ENCODE measurements around the gene ACTN4. TPM values are rescaled to one million over a fixed set of nuclear protein-coding genes. Genes with fewer than 3 reads are reported as not detected.

The ACTN4 gene
- total RNA-seq, 2 experiments from 2014 or later: 86.8 to 178 TPM

DNA sequence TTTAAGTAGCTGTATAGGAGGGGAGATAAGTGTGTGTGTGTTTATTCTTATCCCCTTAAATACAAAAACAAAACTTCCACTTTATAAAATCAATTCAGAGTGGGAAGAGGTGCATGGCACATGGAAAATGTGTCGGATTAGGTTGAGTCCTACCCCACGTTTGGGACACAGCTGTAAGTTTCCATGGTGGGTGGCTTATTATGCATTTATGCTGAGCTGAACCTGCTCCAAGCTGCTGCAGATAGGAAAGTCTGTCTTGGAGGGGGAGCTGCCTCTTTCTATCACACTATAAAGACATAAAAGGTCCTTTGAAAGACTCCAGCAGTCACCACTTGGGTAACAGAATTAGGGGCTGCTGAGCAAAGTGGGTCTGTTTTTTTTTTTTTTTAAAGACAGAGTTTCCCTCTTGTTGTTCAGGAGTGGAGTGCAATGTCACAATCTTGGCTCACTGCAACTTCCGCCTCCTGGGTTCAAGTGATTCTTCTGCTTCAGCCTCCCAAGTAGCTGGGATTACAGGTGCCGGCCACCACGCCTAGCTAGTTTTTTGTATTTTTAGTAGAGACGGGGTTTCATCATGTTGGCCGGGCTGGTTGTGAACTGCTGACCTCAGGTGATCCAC is 15.2 kb downstream of the ACTN4 start:
- no peak overlapping the region for H3K4me3 ChIP-seq (ENCODE audit: low read depth, low read length, poor library complexity, severe bottlenecking)
- H2AFZ ChIP-seq (ENCODE audit: low read length): no peak overlapping the region
- H3K9me2 ChIP-seq (ENCODE audit: insufficient read depth, low read length): no peaks in the 10 kb centered on the region
- no peak overlapping the region for H3K4me2 ChIP-seq (ENCODE audit: low read length)
- intact Hi-C loops (cut with micrococcal nuclease; ENCODE audit: unreplicated experiment): no loop called here
- H3K36me3 ChIP-seq (ENCODE audit: insufficient read depth, low read length): peaks cover 3% of the 10 kb centered on the region; the same call in 1 of the 2 replicates
- POLR2A ChIA-PET: interaction anchor here (0.5 kb wide), 1 partner anchor 428 kb away, joined by 4 read pairs; no protein-coding TSS in a partner anchor
- CTCF ChIA-PET (ENCODE audit: unreplicated experiment): no interaction called here
- H3K4me1 ChIP-seq (ENCODE audit: insufficient read depth, low read length, poor library complexity, severe bottlenecking): peaks cover 39% of the 10 kb centered on the region
- BruUV-seq (replicated peaks): no TSS peak
- no peaks in the 10 kb centered on the region for H3K9me3 ChIP-seq (ENCODE audit: low read length)
- peaks cover 49% of the 10 kb centered on the region; the same call in 1 of the 2 replicates for H3K79me2 ChIP-seq (ENCODE audit: insufficient read depth, low read depth, low read length)
- peaks cover 5% of the 10 kb centered on the region; the same call in 1 of the 2 replicates for H4K20me1 ChIP-seq (ENCODE audit: insufficient read depth, low read length)
- no peak for TF ChIP-seq EZH2phosphoT487 (IDR thresholded peaks at IDR 0.05; ENCODE audit: borderline replicate concordance, low read depth, low read length)
- TF ChIP-seq, protein P1, sequence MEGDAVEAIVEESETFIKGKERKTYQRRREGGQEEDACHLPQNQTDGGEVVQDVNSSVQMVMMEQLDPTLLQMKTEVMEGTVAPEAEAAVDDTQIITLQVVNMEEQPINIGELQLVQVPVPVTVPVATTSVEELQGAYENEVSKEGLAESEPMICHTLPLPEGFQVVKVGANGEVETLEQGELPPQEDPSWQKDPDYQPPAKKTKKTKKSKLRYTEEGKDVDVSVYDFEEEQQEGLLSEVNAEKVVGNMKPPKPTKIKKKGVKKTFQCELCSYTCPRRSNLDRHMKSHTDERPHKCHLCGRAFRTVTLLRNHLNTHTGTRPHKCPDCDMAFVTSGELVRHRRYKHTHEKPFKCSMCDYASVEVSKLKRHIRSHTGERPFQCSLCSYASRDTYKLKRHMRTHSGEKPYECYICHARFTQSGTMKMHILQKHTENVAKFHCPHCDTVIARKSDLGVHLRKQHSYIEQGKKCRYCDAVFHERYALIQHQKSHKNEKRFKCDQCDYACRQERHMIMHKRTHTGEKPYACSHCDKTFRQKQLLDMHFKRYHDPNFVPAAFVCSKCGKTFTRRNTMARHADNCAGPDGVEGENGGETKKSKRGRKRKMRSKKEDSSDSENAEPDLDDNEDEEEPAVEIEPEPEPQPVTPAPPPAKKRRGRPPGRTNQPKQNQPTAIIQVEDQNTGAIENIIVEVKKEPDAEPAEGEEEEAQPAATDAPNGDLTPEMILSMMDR (conservative IDR thresholded peaks at IDR 0.05; ENCODE audit: low read length): no peak
- no peak for DNase-seq (ENCODE audit: low spot score)
- no peak overlapping the region for H3K27ac ChIP-seq (ENCODE audit: low read depth, low read length, poor library complexity, severe bottlenecking)

DNA sequence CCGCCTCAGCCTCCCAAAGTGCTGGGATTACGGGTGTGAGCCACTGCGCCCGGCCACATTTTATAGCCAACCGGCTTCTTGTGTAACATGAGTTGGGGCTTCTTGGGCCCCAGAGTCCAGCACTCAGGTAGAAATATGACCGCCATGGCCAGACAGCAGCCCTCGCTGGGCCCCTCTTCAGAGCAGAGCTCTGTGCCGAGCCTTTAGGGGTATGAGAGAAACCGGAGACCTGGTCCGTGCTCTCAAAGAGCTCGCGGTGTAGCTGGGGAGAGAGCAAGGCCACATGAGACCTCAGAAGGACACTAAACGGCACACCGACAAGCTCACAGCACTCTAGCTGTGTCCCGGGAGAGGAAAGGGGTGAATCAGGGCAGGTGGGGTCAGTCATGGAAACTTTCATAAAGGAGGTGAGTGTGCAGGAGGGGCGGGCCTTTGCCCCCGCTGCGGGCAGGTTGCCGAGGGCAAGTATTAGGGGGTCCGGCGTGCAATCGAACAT is 15.8 kb downstream of the ACTN4 start:
- TF ChIP-seq, protein P1 (conservative IDR thresholded peaks at IDR 0.05; ENCODE audit: low read length): no peak
- TF ChIP-seq EZH2phosphoT487 (IDR thresholded peaks at IDR 0.05; ENCODE audit: borderline replicate concordance, low read depth, low read length): no peak
- H3K79me2 ChIP-seq (ENCODE audit: insufficient read depth, low read depth, low read length): peaks cover 49% of the 10 kb centered on the region; the same call in 1 of the 2 replicates
- no peaks in the 10 kb centered on the region for H3K9me3 ChIP-seq (ENCODE audit: low read length)
- H3K4me1 ChIP-seq (ENCODE audit: insufficient read depth, low read length, poor library complexity, severe bottlenecking): peaks cover 44% of the 10 kb centered on the region
- no peaks in the 10 kb centered on the region for H3K9me2 ChIP-seq (ENCODE audit: insufficient read depth, low read length)
- peaks cover 7% of the 10 kb centered on the region; the same call in 1 of the 2 replicates for H3K36me3 ChIP-seq (ENCODE audit: insufficient read depth, low read length)
- intact Hi-C loops (cut with micrococcal nuclease; ENCODE audit: unreplicated experiment): no loop called here
- no peak for DNase-seq (ENCODE audit: low spot score)
- no peak overlapping the region for H2AFZ ChIP-seq (ENCODE audit: low read length)
- peaks cover 6% of the 10 kb centered on the region; the same call in 1 of the 2 replicates for H4K20me1 ChIP-seq (ENCODE audit: insufficient read depth, low read length)
- H3K4me3 ChIP-seq (ENCODE audit: low read depth, low read length, poor library complexity, severe bottlenecking): no peak overlapping the region
- ChIA-PET POLR2A (interaction anchor here (1.1 kb wide), 1 partner anchor 23 kb away, joined by 4 read pairs; no protein-coding TSS in a partner anchor), CTCF (ENCODE audit: unreplicated experiment) (no interaction called here)
- no peak overlapping the region for H3K4me2 ChIP-seq (ENCODE audit: low read length)
- no peak overlapping the region for H3K27ac ChIP-seq (ENCODE audit: low read depth, low read length, poor library complexity, severe bottlenecking)
- no TSS peak for BruUV-seq (replicated peaks)
